H1 (cell line): ENCODE results near the gene ASCC3. TPM values are rescaled to one million over a fixed set of nuclear protein-coding genes. Genes with fewer than 3 reads are reported as not detected.

Experiments used
- CTCF ChIA-PET: fragments of 300-600 bp; sonication (Branson Sonifier 250); formaldehyde crosslinking; loops from one replicate; lab custom pipeline; 2021; ENCODE audit not compliant: partially characterized antibody; lab: Charles Lee
- POLR2A ChIA-PET: fragments of 300-600 bp; sonication (Branson Sonifier 250); formaldehyde crosslinking; loops from one replicate; lab custom pipeline; 2021; ENCODE audit warnings: inconsistent platforms; ENCODE audit not compliant: partially characterized antibody; lab: Charles Lee
- DNase-seq, 2 experiments: peaks; one replicate each; pipeline versions ENCODE4 v3.0.0 to v3.0.0-alpha.2; 2010 to 2022; ENCODE audit warnings: low spot score in 2 of 2, low read depth in 1 of 2, mixed read lengths in 1 of 2
- FAIRE-seq: peaks from 2 replicates; lab custom pipeline; 2011; peaks lifted over from hg19 to GRCh38; lab: Jason Lieb, UNC
- H2AFZ ChIP-seq: 2 replicates; pipeline ENCODE4 v1.8.1; 2012; ENCODE audit warnings: low read length, inconsistent platforms
- H2AK5ac ChIP-seq: 2 replicates; pipeline ENCODE4 v1.6.1; 2013; ENCODE audit warnings: low read depth, low read length
- H2BK120ac ChIP-seq: replicated peaks from 2 replicates; pipeline ENCODE3; 2013; ENCODE audit warnings: low read depth, low read length, inconsistent platforms
- H2BK12ac ChIP-seq: 2 replicates; pipeline ENCODE4 v1.6.1; 2013; ENCODE audit warnings: low read depth, low read length
- H2BK15ac ChIP-seq: 2 replicates; pipeline ENCODE4 v1.6.1; 2013; ENCODE audit warnings: low read length
- H2BK20ac ChIP-seq: 2 replicates; pipeline ENCODE4 v1.6.1; 2013; ENCODE audit warnings: low read length
- H2BK5ac ChIP-seq: 2 replicates; pipeline ENCODE4 v1.6.1; 2013; ENCODE audit warnings: low read depth, low read length
- H3K14ac ChIP-seq: 2 replicates; pipeline ENCODE4 v1.6.1; 2013; ENCODE audit warnings: inconsistent platforms; ENCODE audit not compliant: insufficient read length
- H3K18ac ChIP-seq: 2 replicates; pipeline ENCODE4 v1.6.1; 2013; ENCODE audit warnings: low read length; ENCODE audit errors: extremely low read depth
- H3K23ac ChIP-seq: 2 replicates; pipeline ENCODE4 v1.6.1; 2013; ENCODE audit warnings: inconsistent platforms; ENCODE audit not compliant: insufficient read length
- H3K23me2 ChIP-seq: 2 replicates; pipeline ENCODE4 v1.6.1; 2013; ENCODE audit warnings: low read depth, low read length
- H3K27ac ChIP-seq: 2 replicates; pipeline ENCODE4 v1.6.1; 2011; ENCODE audit warnings: low read depth, low read length, inconsistent platforms
- H3K27me3 ChIP-seq, 4 experiments: replicated peaks in 1 of 4; 1 replicate in 1 of 4; 2 replicates in 3 of 4; pipeline versions ENCODE4 v1.6.1 to v1.8.1; 2011 to 2013; ENCODE audit warnings: low read length in 3 of 4, mild to moderate bottlenecking in 3 of 4, inconsistent platforms in 2 of 4, mixed read lengths in 2 of 4, moderate library complexity in 1 of 4; ENCODE audit not compliant: control insufficient read depth in 3 of 4, insufficient read depth in 3 of 4; ENCODE audit errors: extremely low read depth in 1 of 4
- H3K36me3 ChIP-seq, 4 experiments: 2 replicates each; pipeline versions ENCODE4 v1.6.1 to v1.8.1; 2011 to 2013; ENCODE audit warnings: mild to moderate bottlenecking in 4 of 4, low read length in 3 of 4, moderate library complexity in 2 of 4, control low read depth in 1 of 4, inconsistent platforms in 1 of 4; ENCODE audit not compliant: insufficient read depth in 4 of 4, control insufficient read depth in 2 of 4
- H3K4ac ChIP-seq: replicated peaks from 2 replicates; pipeline ENCODE3; 2013; ENCODE audit warnings: low read length, low read depth, mixed read lengths, inconsistent platforms; ENCODE audit not compliant: insufficient read length
- H3K4me1 ChIP-seq, 4 experiments: replicated peaks in 1 of 4; 1 replicate in 1 of 4; 2 replicates in 3 of 4; pipeline versions ENCODE4 v1.6.1 to v1.8.1; 2011 to 2013; ENCODE audit warnings: low read length in 3 of 4, inconsistent platforms in 2 of 4, mixed read lengths in 1 of 4; ENCODE audit not compliant: insufficient read depth in 4 of 4, control insufficient read depth in 3 of 4
- H3K4me2 ChIP-seq, 2 experiments: 2 replicates each; pipeline versions ENCODE4 v1.6.1 to v1.8.1; 2011 to 2013; ENCODE audit warnings: low read depth in 2 of 2, low read length in 2 of 2, control low read depth in 1 of 2, inconsistent platforms in 1 of 2, mild to moderate bottlenecking in 1 of 2; ENCODE audit not compliant: insufficient read depth in 1 of 2
- H3K4me3 ChIP-seq, 4 experiments: fragments of 200-600, 300-600 bp in 1 of 4; sonication (generic), shearing (Covaris generic), sonication (Bioruptor Twin) in 1 of 4; 2 replicates each; pipeline versions ENCODE4 v1.5.1 to v1.8.1; 2011 to 2016; ENCODE audit warnings: low read length in 4 of 4, low read depth in 3 of 4, control low read depth in 2 of 4, inconsistent platforms in 2 of 4, mild to moderate bottlenecking in 2 of 4, mixed read lengths in 1 of 4, moderate library complexity in 1 of 4; ENCODE audit not compliant: insufficient read depth in 2 of 4; ENCODE audit errors: extremely low read depth in 1 of 4
- H3K56ac ChIP-seq: replicated peaks from 2 replicates; pipeline ENCODE3; 2013; ENCODE audit warnings: low read depth, mild to moderate bottlenecking, mixed read lengths, low read length, inconsistent platforms; ENCODE audit not compliant: insufficient read length
- H3K79me1 ChIP-seq: 2 replicates; pipeline ENCODE4 v1.6.1; 2013; ENCODE audit warnings: low read depth, low read length, control low read depth
- H3K79me2 ChIP-seq, 2 experiments: 2 replicates each; pipeline versions ENCODE4 v1.6.1 to v1.8.1; 2012 to 2013; ENCODE audit warnings: low read length in 2 of 2, mild to moderate bottlenecking in 2 of 2, inconsistent platforms in 1 of 2; ENCODE audit not compliant: insufficient read depth in 2 of 2, control insufficient read depth in 1 of 2
- H3K9ac ChIP-seq, 4 experiments: replicated peaks in 1 of 4; 1 replicate in 1 of 4; 2 replicates in 3 of 4; pipeline versions ENCODE4 v1.6.1 to v1.8.1; 2011 to 2013; ENCODE audit warnings: low read depth in 3 of 4, low read length in 3 of 4, control low read depth in 2 of 4, mild to moderate bottlenecking in 2 of 4, moderate library complexity in 2 of 4, inconsistent platforms in 1 of 4; ENCODE audit errors: extremely low read depth in 1 of 4
- H3K9me3 ChIP-seq, 2 experiments: 2 replicates each; pipeline versions ENCODE4 v1.6.1 to v1.8.1; 2012 to 2013; ENCODE audit warnings: mild to moderate bottlenecking in 2 of 2, moderate library complexity in 2 of 2, control low read depth in 1 of 2, inconsistent platforms in 1 of 2, low read depth in 1 of 2, low read length in 1 of 2, mixed read lengths in 1 of 2; ENCODE audit not compliant: insufficient read depth in 2 of 2
- H4K20me1 ChIP-seq, 2 experiments: replicated peaks in 1 of 2; 2 replicates each; pipeline versions ENCODE3 to v1.8.1; 2011 to 2013; ENCODE audit warnings: inconsistent platforms in 2 of 2, low read length in 2 of 2, mild to moderate bottlenecking in 1 of 2; ENCODE audit not compliant: insufficient read depth in 2 of 2, control insufficient read depth in 1 of 2
- H4K5ac ChIP-seq: 2 replicates; pipeline ENCODE4 v1.6.1; 2013; ENCODE audit warnings: low read length, low read depth, mixed read lengths, inconsistent platforms; ENCODE audit not compliant: insufficient read length
- H4K8ac ChIP-seq: 2 replicates; pipeline ENCODE4 v1.8.0; 2013; ENCODE audit warnings: mild to moderate bottlenecking, moderate library complexity, low read length, inconsistent platforms; ENCODE audit not compliant: insufficient read depth; ENCODE audit errors: extremely low read depth
- H4K91ac ChIP-seq: replicated peaks from 2 replicates; pipeline ENCODE3; 2013; ENCODE audit warnings: low read length, mixed read lengths, inconsistent platforms; ENCODE audit not compliant: insufficient read length
- BRCA1 ChIP-seq: IDR thresholded peaks from 2 replicates; pipeline ENCODE4 v1.6.1; 2012; ENCODE audit warnings: low read depth, low read length, improper control_type of control experiment
- CTCF ChIP-seq, 3 experiments: IDR thresholded peaks; 1 replicate in 2 of 3; 2 replicates in 1 of 3; pipeline versions ENCODE4 v1.5.1 to v1.6.1; 2011; ENCODE audit warnings: low read length in 3 of 3, mild to moderate bottlenecking in 3 of 3, inconsistent platforms in 2 of 3, low read depth in 1 of 3, moderate library complexity in 1 of 3; ENCODE audit not compliant: insufficient read depth in 1 of 3; ENCODE audit errors: control extremely low read depth in 1 of 3
- RAD21 ChIP-seq, 2 experiments: IDR thresholded peaks in 1 of 2; conservative IDR thresholded peaks in 1 of 2; 2 replicates each; pipeline ENCODE4 v1.6.1; 2011; ENCODE audit warnings: low read depth in 2 of 2, low read length in 2 of 2, improper control_type of control experiment in 1 of 2, inconsistent platforms in 1 of 2, mild to moderate bottlenecking in 1 of 2, moderate library complexity in 1 of 2
- WGBS, 2 experiments: shearing (Covaris generic) in 1 of 2; methylation state at CpG; one replicate each; pipeline versions ENCODE4 v1.1.6 to v1.1.7; 2013 to 2015; ENCODE audit warnings: low lambda C conversion rate in 2 of 2, mixed read lengths in 2 of 2, inconsistent platforms in 1 of 2, low coverage in 1 of 2, missing lambda C conversion rate in 1 of 2; ENCODE audit not compliant: insufficient replicate concordance in 2 of 2, insufficient coverage in 1 of 2, insufficient read length in 1 of 2; ENCODE audit errors: extremely low coverage in 1 of 2, missing lambda C conversion rate in 1 of 2; 5-methylcytosine and 5-hydroxymethylcytosine counted together
- polyA plus RNA-seq, 7 experiments: library from polyadenylated mRNA; depleted of rRNA in 3 of 7; stranded (reverse) in 5 of 7; unstranded in 2 of 7; fragments of >200 nt in 5 of 7; fragments of 200-250 nt in 2 of 7; gene quantifications; 1 replicate in 5 of 7; 2 replicates in 1 of 7; 4 replicates in 1 of 7; pipeline versions ENCODE4 v1.2.1 to v1.2.3, GENCODE V29; 2011 to 2013; ENCODE audit warnings: missing spikeins in 2 of 7, mixed read lengths in 2 of 7
- total RNA-seq: library from RNA; stranded (reverse); fragmentation: NEBNext Ultra II Directional; extraction: Animal tissue kit (Norgen Biotek cat#: 25700); gene quantifications from 2 replicates; pipeline ENCODE4 v1.2.1, GENCODE V29; 2021

Gene ASCC3
- total and polyA plus RNA-seq, 2 of the 8 experiments (the other 6 are each of a cell fraction or from before 2014, with no cell fraction given): 37.5 to 77.8 TPM

GRCh38 chr6:100906325-100906724, 25.2 kb upstream of the ASCC3 start:
- Histone ChIP-seq H3K27me3 (no peaks in the 10 kb centered on the region), H3K14ac (no peak overlapping the region), H4K8ac (no peak overlapping the region), H3K4ac (no peak overlapping the region), H3K36me3 (no peaks in the 10 kb centered on the region), H3K4me2 (no peak overlapping the region), H3K4me3 (no peak overlapping the region), H3K23me2 (no peaks in the 10 kb centered on the region), H2AK5ac (no peak overlapping the region), H3K18ac (no peak overlapping the region), H2BK5ac (no peak overlapping the region), H2BK15ac (no peak overlapping the region), H3K79me2 (no peaks in the 10 kb centered on the region), H3K9ac (no peak overlapping the region), H2BK20ac (no peak overlapping the region), H3K27ac (no peak overlapping the region), H3K9me3 (no peaks in the 10 kb centered on the region), H3K23ac (no peak overlapping the region), H2BK12ac (no peak overlapping the region), H3K79me1 (no peaks in the 10 kb centered on the region), H4K20me1 (no peaks in the 10 kb centered on the region), H3K4me1 (peaks cover 0 to 3% (median 0%) of the 10 kb centered on the region in 4 experiments; a peak in 1 of 7 replicates), H3K56ac (no peak overlapping the region), H4K91ac (no peak overlapping the region), H2BK120ac (no peak overlapping the region), H4K5ac (no peak overlapping the region), H2AFZ (no peak overlapping the region)
- WGBS, 2 experiments: 95% methylated on average over 1 of the region's 1 CpG; no CpG with 5 or more reads in 1 of the 2 experiments
- no peak for DNase-seq
- ChIA-PET POLR2A (no interaction called here), CTCF (interaction anchor here (0.6 kb wide), 2 partner anchors 67 to 382 kb away, joined by 3 to 5 read pairs; no protein-coding TSS in a partner anchor)
- FAIRE-seq: no peak
- no peak for TF ChIP-seq BRCA1
- TF ChIP-seq CTCF (IDR thresholded peaks at IDR 0.05; ENCODE audit: control extremely low read depth in 1 of 3, insufficient read depth in 1 of 3, low read depth in 1 of 3, low read length in 3 of 3): peak in 1 of 3 experiments; percentile 20; a peak in 1 of 4 replicates
- TF ChIP-seq RAD21 (IDR thresholded peaks at IDR 0.05 in 1 of 2, conservative IDR thresholded peaks at IDR 0.05 in 1 of 2; ENCODE audit: low read depth in 2 of 2, low read length in 2 of 2): peak; percentile 35 to 43; a peak in 3 of 4 replicates
